T-cell (primary cell): ENCODE results near the gene TEX47. TPM values are rescaled to one million over a fixed set of nuclear protein-coding genes. Genes with fewer than 3 reads are reported as not detected.

ENCODE experiments used
- ATAC-seq, 4 experiments: fragments of 200-7000 bp in 3 of 4; fragments of 150-1000 bp in 1 of 4; cut with Tn5 transposase; replicated peaks in 1 of 4; 1 replicate in 3 of 4; 2 replicates in 1 of 4; pipeline ENCODE4 v1.10.0; 2021; ENCODE audit warnings: moderate library complexity in 3 of 4, mild to moderate bottlenecking in 2 of 4, moderate number of reproducible peaks in 1 of 4
- CTCF ChIA-PET, 2 donors: fragments of 300-600 bp; sonication (Branson Sonifier 250); formaldehyde crosslinking; loops; one replicate each; lab custom pipeline; 2022; ENCODE audit warnings: antibody characterized with exemption in 2 of 2; lab: Charles Lee
- POLR2A ChIA-PET, 2 donors: fragments of 300-600 bp; sonication (Branson Sonifier 250); formaldehyde crosslinking; loops; one replicate each; lab custom pipeline; 2022; ENCODE audit warnings: antibody characterized with exemption in 2 of 2; lab: Charles Lee
- DNase-seq, 35 experiments: peaks; one replicate each; pipeline versions ENCODE4 v3.0.0 to v3.0.0-alpha.2; 2013 to 2023
- H3K27ac ChIP-seq: one replicate; pipeline ENCODE4 v1.5.1; 2013; ENCODE audit warnings: low read length
- H3K27me3 ChIP-seq, 2 experiments: replicated peaks in 1 of 2; 1 replicate in 1 of 2; 2 replicates in 1 of 2; pipeline versions ENCODE4 v1.6.1 to v1.7.0; 2013; ENCODE audit warnings: low read length in 1 of 2, mixed read lengths in 1 of 2; ENCODE audit not compliant: control insufficient read depth in 2 of 2, insufficient read depth in 2 of 2; ENCODE audit errors: extremely low read depth in 1 of 2
- H3K36me3 ChIP-seq, 2 donors: 1 replicate in 1 of 2; 2 replicates in 1 of 2; pipeline versions ENCODE4 v1.6.1 to v1.7.0; 2013; ENCODE audit warnings: low read length in 1 of 2; ENCODE audit not compliant: control insufficient read depth in 2 of 2, insufficient read depth in 1 of 2; ENCODE audit errors: extremely low read depth in 1 of 2
- H3K4me1 ChIP-seq, 2 experiments: 1 replicate in 1 of 2; 2 replicates in 1 of 2; pipeline versions ENCODE4 v1.6.1 to v1.7.0; 2013; ENCODE audit warnings: low read length in 2 of 2, mixed read lengths in 1 of 2; ENCODE audit not compliant: insufficient read depth in 2 of 2, control insufficient read depth in 1 of 2; ENCODE audit errors: extremely low read depth in 1 of 2
- H3K4me3 ChIP-seq, 2 donors: 1 replicate in 1 of 2; 2 replicates in 1 of 2; pipeline versions ENCODE4 v1.5.1 to v1.7.0; 2013; ENCODE audit warnings: mild to moderate bottlenecking in 2 of 2, low read length in 1 of 2, moderate library complexity in 1 of 2; ENCODE audit not compliant: control insufficient read depth in 1 of 2; ENCODE audit errors: extremely low read depth in 1 of 2
- H3K9me3 ChIP-seq: 2 replicates; pipeline ENCODE4 v1.7.0; 2013
- H3K27ac Mint-ChIP-seq, 2 donors: one replicate each; pipeline ENCODE4 v1.8.0; 2020 to 2021; ENCODE audit warnings: mild to moderate bottlenecking in 2 of 2, mixed read lengths in 2 of 2
- H3K27me3 Mint-ChIP-seq, 2 donors: one replicate each; pipeline ENCODE4 v1.8.0; 2021 to 2022; ENCODE audit warnings: mixed read lengths in 2 of 2
- H3K36me3 Mint-ChIP-seq: one replicate; pipeline ENCODE4 v1.8.0; 2021; ENCODE audit warnings: mixed read lengths
- H3K4me1 Mint-ChIP-seq, 3 donors: one replicate each; pipeline ENCODE4 v1.8.0; 2020 to 2022; ENCODE audit warnings: mixed read lengths in 3 of 3, mild to moderate bottlenecking in 1 of 3
- H3K4me3 Mint-ChIP-seq, 3 donors: one replicate each; pipeline ENCODE4 v1.8.0; 2020 to 2022; ENCODE audit warnings: mild to moderate bottlenecking in 3 of 3, mixed read lengths in 3 of 3, moderate library complexity in 3 of 3
- H3K9me3 Mint-ChIP-seq, 3 donors: one replicate each; pipeline ENCODE4 v1.8.0; 2020 to 2022; ENCODE audit warnings: mixed read lengths in 3 of 3
- WGBS: methylation state at CpG from one replicate; pipeline ENCODE4 v1.1.5; 2013; ENCODE audit warnings: missing lambda C conversion rate; ENCODE audit not compliant: insufficient coverage; 5-methylcytosine and 5-hydroxymethylcytosine counted together
- total RNA-seq, 35 experiments: library from RNA in 6 of 35; stranded (reverse) in 6 of 35; fragments of 120-200 nt in 1 of 35; gene quantifications; one replicate each; pipeline versions ENCODE4 v1.2.1 to v1.2.4 and lab custom pipeline; 2013 to 2026

TEX47 gene
- total RNA-seq, 5 donors from 2014 or later (not counting 1 experiment from before 2014, with no cell fraction given), result not detected

DNA sequence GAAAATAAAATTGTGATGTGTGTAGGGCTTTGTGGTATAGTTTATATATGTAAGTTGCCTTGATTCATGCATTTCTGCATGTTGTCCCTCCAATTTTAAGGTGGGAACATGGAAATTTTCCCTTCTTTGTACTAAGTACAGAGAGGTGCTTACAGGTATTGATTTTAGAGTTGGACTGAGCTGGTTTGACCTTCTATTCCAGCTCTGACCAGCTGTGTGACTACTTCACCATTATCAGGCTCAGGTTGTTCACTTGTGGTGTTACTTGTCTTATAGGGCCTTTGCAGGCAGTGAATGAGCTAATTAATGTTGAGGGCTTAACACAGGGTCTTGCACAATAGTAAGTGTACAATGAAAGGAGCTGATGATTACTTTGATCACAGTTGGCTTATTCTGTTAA lies 19.7 kb downstream of the TEX47 start:
- Mint-ChIP-seq H3K9me3 (no peaks in the 10 kb centered on the region), H3K36me3 (no peaks in the 10 kb centered on the region), H3K27ac (no peak overlapping the region), H3K27me3 (peaks cover 0 to 6% of the 10 kb centered on the region in 2 donors), H3K4me1 (no peaks in the 10 kb centered on the region), H3K4me3 (no peak overlapping the region)
- Histone ChIP-seq H3K27ac (no peak overlapping the region), H3K4me1 (no peaks in the 10 kb centered on the region), H3K9me3 (no peaks in the 10 kb centered on the region), H3K4me3 (no peak overlapping the region), H3K27me3 (no peaks in the 10 kb centered on the region), H3K36me3 (no peaks in the 10 kb centered on the region)
- DNase-seq (no peak), ATAC-seq (no peak)
- CTCF ChIA-PET, result no interaction called here
- POLR2A ChIA-PET, result no interaction called here

DNA sequence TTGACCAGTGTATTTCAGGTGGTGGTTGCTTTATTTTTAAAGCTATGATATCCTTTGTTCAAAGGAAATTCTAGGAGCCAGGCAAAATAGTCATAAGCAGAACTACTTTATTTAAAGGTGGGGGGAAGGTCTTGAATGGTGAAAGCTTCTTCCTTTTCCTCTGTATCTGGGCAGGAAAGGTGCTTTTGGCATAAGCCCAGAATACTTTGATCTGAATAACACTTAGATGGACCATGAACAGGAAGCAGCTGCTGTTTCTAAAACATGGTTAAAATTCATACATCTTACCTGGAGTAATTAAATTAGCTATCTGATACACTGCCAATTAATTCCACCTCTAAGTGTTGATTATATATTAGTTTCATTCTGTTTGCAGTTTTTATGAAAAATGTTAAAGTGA lies 22.8 kb downstream of the TEX47 start:
- Histone ChIP-seq H3K27ac (no peak overlapping the region), H3K9me3 (no peaks in the 10 kb centered on the region), H3K27me3 (no peaks in the 10 kb centered on the region), H3K4me1 (no peaks in the 10 kb centered on the region), H3K4me3 (no peak overlapping the region), H3K36me3 (no peaks in the 10 kb centered on the region)
- no peak overlapping the region for H3K27ac Mint-ChIP-seq
- DNase-seq (no peak), ATAC-seq (no peak)
- no peak overlapping the region for H3K4me3 Mint-ChIP-seq
- H3K27me3 Mint-ChIP-seq, result no peaks in the 10 kb centered on the region
- CTCF ChIA-PET, result interaction anchor here in 1 of 2 donors (0.6 kb wide), 1 partner anchor 10 kb away, joined by 3 read pairs; no protein-coding TSS in a partner anchor
- no peaks in the 10 kb centered on the region for H3K36me3 Mint-ChIP-seq
- no peaks in the 10 kb centered on the region for H3K4me1 Mint-ChIP-seq
- POLR2A ChIA-PET, result no interaction called here
- no peaks in the 10 kb centered on the region for H3K9me3 Mint-ChIP-seq

DNA sequence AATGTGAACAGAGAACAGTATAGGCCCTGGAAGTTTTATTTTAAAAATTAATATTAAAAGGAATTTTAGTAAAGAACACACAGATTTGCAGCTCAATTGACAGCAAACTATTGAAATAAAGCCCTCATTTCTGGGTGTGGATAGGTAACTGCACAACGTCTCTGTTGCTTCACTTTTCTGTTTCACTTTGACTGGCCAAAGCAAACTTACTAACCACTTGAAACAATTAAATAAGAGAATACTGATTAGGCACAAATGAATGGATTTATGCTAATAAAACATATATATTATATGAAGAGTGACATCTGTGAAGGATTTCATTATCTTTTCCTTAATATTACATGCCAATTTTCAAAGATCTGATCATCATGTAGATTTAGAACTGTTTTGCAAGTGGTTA lies 24.1 kb downstream of the TEX47 start:
- H3K36me3 ChIP-seq, result no peaks in the 10 kb centered on the region
- Mint-ChIP-seq H3K27me3 (peaks cover 0 to 3% of the 10 kb centered on the region in 2 donors), H3K36me3 (no peaks in the 10 kb centered on the region), H3K9me3 (no peaks in the 10 kb centered on the region), H3K4me3 (no peak overlapping the region), H3K27ac (no peak overlapping the region), H3K4me1 (no peaks in the 10 kb centered on the region)
- H3K27me3 ChIP-seq, result no peaks in the 10 kb centered on the region
- no peak overlapping the region for H3K4me3 ChIP-seq
- no CpG with 5 or more reads among the region's 1 CpG for WGBS
- H3K4me1 ChIP-seq, result no peaks in the 10 kb centered on the region
- ChIA-PET POLR2A (no interaction called here), CTCF (no interaction called here)
- H3K9me3 ChIP-seq, result no peaks in the 10 kb centered on the region
- DNase-seq (no peak), ATAC-seq (no peak)
- H3K27ac ChIP-seq, result no peak overlapping the region

DNA sequence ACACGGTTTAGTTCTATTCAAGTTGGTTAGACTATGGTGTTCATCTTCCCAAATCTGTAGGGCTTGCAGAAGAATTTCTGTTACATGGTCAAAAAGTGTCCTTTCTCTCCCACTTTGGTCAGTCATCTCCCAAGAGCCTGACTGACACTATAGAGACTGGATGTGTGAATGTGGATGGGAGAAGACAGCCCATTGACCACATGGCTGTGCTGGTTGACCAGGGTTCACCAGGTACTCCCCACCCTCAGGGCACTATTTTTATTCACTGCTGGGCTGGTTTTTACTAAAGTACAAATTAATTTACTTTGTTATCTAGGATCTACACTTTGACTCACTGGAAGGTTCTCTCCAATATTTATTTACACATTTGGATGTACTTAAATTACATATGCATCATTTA lies 33.8 kb downstream of the TEX47 start:
- Mint-ChIP-seq H3K4me3 (no peak overlapping the region), H3K9me3 (no peaks in the 10 kb centered on the region), H3K27me3 (peaks cover 30 to 41% of the 10 kb centered on the region in 2 donors), H3K27ac (no peak overlapping the region), H3K4me1 (peaks cover 2 to 15% (median 5%) of the 10 kb centered on the region in 3 donors), H3K36me3 (no peaks in the 10 kb centered on the region)
- no CpG with 5 or more reads among the region's 1 CpG for WGBS
- DNase-seq (no peak), ATAC-seq (no peak)
- Histone ChIP-seq H3K27ac (no peak overlapping the region), H3K27me3 (peaks cover 15 to 24% of the 10 kb centered on the region in 2 experiments), H3K9me3 (no peaks in the 10 kb centered on the region), H3K36me3 (no peaks in the 10 kb centered on the region), H3K4me3 (no peak overlapping the region), H3K4me1 (no peaks in the 10 kb centered on the region)
- CTCF ChIA-PET, result no interaction called here
- POLR2A ChIA-PET, result no interaction called here

DNA sequence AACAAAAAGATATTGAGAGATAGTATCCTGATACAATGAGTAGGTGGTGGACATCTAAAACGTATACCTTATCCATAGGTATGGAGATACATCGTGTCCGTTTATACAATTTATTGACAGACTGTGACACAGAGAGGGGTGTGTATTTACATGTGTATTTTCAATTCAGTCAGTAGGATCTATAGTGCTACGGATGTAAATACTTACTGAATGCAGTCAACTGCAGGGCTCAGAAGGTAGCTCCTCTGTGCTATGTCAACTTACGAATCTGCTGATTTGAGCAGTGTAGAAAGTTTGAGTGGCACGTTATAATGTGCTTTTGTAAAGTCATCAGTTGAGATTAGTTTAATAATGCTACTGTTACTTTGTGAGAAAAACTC lies 35.4 kb downstream of the TEX47 start:
- CTCF ChIA-PET, result no interaction called here
- no peak overlapping the region for H3K27ac Mint-ChIP-seq

DNA sequence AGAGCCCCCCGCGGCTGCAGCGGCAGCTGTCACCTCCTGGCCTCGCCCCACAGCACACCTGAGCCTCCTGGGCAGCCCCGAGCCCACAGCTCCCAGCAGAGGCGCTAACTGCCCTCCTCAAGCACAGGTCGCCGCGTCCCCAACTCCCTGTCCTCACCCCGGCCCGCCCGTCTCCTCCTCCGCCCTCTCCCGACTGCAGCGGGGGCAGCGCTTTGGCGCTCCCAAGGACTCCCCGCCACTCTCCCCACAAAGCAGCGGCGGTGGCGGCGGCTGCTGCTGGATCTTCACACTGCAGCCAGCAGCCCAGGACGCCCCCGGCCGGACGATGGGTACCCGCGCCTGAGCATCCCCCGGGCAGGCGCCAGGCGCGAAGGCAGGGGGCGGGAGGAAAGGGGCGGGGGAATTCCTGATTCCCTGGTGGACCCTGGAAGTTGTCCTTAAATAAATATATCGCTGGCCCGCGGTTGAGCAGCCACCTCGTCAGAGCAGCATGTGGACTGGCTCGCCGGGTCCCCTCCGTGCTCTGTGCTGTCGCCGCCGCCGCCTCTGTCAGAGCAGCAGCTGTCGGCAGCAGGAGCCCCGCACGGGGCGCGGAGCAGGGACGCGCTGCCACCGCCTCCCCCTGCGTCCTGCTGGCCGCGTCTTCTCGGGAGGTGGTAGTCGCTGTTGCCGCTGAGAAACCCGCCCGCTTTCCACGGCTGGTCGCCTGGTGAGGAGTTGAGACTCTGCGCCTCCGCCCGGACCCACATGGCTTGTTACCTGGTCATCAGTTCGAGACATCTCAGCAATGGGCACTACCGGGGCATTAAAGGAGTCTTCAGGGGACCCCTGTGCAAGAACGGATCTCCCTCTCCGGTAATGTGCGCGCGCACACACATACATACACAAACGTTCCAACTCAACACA lies 36.1 kb downstream of the TEX47 start, which contains the start of gene ZNF804B:
Gene ZNF804B (plus strand): TSS at position 471 of the 906 bp plus-strand sequence. CDS start 277 bp downstream, at position 748.
- DNase-seq (no peak), ATAC-seq (peak in 1 of 4 experiments; percentile 26)
- 3% methylated on average over 60 of the region's 74 CpGs for WGBS
- Mint-ChIP-seq H3K9me3 (no peaks in the 10 kb centered on the region), H3K4me1 (peaks cover 2 to 15% (median 5%) of the 10 kb centered on the region in 3 donors), H3K36me3 (no peaks in the 10 kb centered on the region), H3K4me3 (peak within 1 kb of the TSS in 1 of 3 donors; percentile 35), H3K27me3 (peaks cover 36 to 56% of the 10 kb centered on the region in 2 donors), H3K27ac (no peak within 1 kb of the TSS)
- Histone ChIP-seq H3K27ac (no peak within 1 kb of the TSS), H3K9me3 (no peaks in the 10 kb centered on the region), H3K27me3 (peaks cover 15 to 24% of the 10 kb centered on the region in 2 experiments), H3K4me1 (no peaks in the 10 kb centered on the region), H3K4me3 (no peak within 1 kb of the TSS), H3K36me3 (no peaks in the 10 kb centered on the region)
- CTCF ChIA-PET, result no interaction called here
- POLR2A ChIA-PET, result no interaction called here

More for the DNA sequence above, 35.4 kb downstream of the TEX47 start:
- H3K4me3 ChIP-seq, result no peak overlapping the region
- Mint-ChIP-seq H3K36me3 (no peaks in the 10 kb centered on the region), H3K9me3 (no peaks in the 10 kb centered on the region), H3K4me1 (peaks cover 2 to 15% (median 5%) of the 10 kb centered on the region in 3 donors), H3K27me3 (peaks cover 36 to 54% of the 10 kb centered on the region in 2 donors), H3K4me3 (peak overlapping the region in 1 of 3 donors; percentile 29)
- ATAC-seq (no peak), DNase-seq (no peak)
- WGBS, result 43% methylated on average over 1 of the region's 6 CpGs
- POLR2A ChIA-PET, result no interaction called here
- peaks cover 15 to 24% of the 10 kb centered on the region in 2 experiments for H3K27me3 ChIP-seq
- no peaks in the 10 kb centered on the region for H3K4me1 ChIP-seq
- H3K27ac ChIP-seq, result no peak overlapping the region
- no peaks in the 10 kb centered on the region for H3K9me3 ChIP-seq
- no peaks in the 10 kb centered on the region for H3K36me3 ChIP-seq
